Mononuclear cell (primary cell): Measurements from ENCODE around the gene CACNA2D3. TPM values are rescaled to one million over a fixed set of nuclear protein-coding genes. Genes with fewer than 3 reads are reported as not detected.

ENCODE experiments used
- H3K27me3 ChIP-seq: 2 replicates; pipeline ENCODE4 v1.6.0; 2011; ENCODE audit warnings: low read length, control low read depth; ENCODE audit not compliant: insufficient read depth
- H3K4me1 ChIP-seq: 2 replicates; pipeline ENCODE4 v1.5.1; 2011; ENCODE audit warnings: mild to moderate bottlenecking, low read length, control low read depth; ENCODE audit not compliant: insufficient read depth
- H3K4me3 ChIP-seq: 2 replicates; pipeline ENCODE4 v1.5.1; 2011; ENCODE audit warnings: mild to moderate bottlenecking, low read length, moderate library complexity
- H3K9me3 ChIP-seq: 2 replicates; pipeline ENCODE4 v1.5.1; 2011; ENCODE audit warnings: low read depth, mild to moderate bottlenecking, control low read depth, low read length
- total RNA-seq: library from RNA; depleted of rRNA; stranded (reverse); fragments of >200 nt; gene quantifications from one replicate; pipeline ENCODE4 v1.2.3, GENCODE V29; 2012

The CACNA2D3 gene
- total RNA-seq, 1 donor: 2.0 TPM

- no peaks in the 10 kb centered on the region for H3K4me1 ChIP-seq
- no peak overlapping the region for H3K4me3 ChIP-seq
- H3K27me3 ChIP-seq: no peaks in the 10 kb centered on the region
- no peaks in the 10 kb centered on the region for H3K9me3 ChIP-seq
Observed at GRCh38 chr3:54916732-54917131, 794.4 kb downstream of the CACNA2D3 start.

- Histone ChIP-seq H3K4me3 (no peak overlapping the region), H3K9me3 (no peaks in the 10 kb centered on the region)
Observed at GRCh38 chr3:54917174-54917573, 794.8 kb downstream of the CACNA2D3 start.

DNA sequence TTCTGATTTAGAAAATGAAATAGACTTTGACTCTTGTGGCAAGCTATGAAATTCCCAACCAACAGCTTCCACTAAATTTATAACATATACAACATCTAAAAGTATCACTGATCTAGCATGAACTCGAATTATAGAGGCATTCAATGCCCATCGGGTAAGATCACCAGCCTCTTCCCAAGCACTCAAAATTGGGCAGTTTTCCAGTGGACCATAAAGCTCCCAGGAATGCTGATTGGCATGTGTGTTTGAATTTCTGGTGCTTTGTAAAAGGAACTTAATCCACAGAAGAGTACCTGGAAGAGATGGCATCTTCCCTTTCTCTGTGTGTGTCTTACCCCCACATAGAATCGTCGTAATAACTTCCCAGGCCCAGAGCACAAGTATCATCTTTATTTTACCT, 795.5 kb downstream of the CACNA2D3 start:
- Histone ChIP-seq H3K4me3 (no peak overlapping the region), H3K27me3 (no peaks in the 10 kb centered on the region), H3K4me1 (no peaks in the 10 kb centered on the region), H3K9me3 (no peaks in the 10 kb centered on the region)

More at GRCh38 chr3:54917174-54917573, 794.8 kb downstream of the CACNA2D3 start:
- Histone ChIP-seq H3K27me3 (no peaks in the 10 kb centered on the region), H3K4me1 (no peaks in the 10 kb centered on the region)

- Histone ChIP-seq H3K9me3 (no peaks in the 10 kb centered on the region), H3K27me3 (no peaks in the 10 kb centered on the region), H3K4me3 (no peak overlapping the region), H3K4me1 (no peaks in the 10 kb centered on the region)
Observed at GRCh38 chr3:54918516-54918915, 796.2 kb downstream of the CACNA2D3 start.

GRCh38 chr3:54928046-54928770, 805.9 kb downstream of the CACNA2D3 start, which contains the start of gene LRTM1:
Gene LRTM1, minus strand, starts transcription at chr3:54928059. Its CDS starts 148 bp downstream, at chr3:54927911.
- Histone ChIP-seq H3K27me3 (no peaks in the 10 kb centered on the region), H3K4me1 (no peaks in the 10 kb centered on the region), H3K9me3 (no peaks in the 10 kb centered on the region), H3K4me3 (no peak within 1 kb of the TSS)

DNA sequence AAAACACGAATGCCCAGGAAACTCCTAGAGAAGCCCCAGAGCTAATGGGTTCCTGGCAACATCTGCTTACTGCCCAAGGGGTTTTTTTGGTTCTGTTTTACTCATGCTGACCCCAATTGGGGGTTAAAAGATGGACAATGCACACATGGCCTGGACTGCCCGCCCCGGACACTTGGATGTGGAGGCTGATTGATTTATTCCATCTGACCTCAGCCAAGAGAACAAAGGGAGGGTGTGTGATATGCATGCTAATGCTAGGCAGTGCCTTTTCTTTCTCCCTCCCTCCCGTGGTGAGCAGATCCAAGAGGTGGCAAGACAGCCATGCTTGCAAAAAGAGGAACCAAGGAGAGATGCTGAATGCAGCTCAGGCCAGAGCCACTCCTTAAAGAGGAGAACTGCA, 808.8 kb downstream of the CACNA2D3 start:
- Histone ChIP-seq H3K27me3 (no peaks in the 10 kb centered on the region), H3K4me3 (no peak overlapping the region), H3K9me3 (no peaks in the 10 kb centered on the region), H3K4me1 (no peaks in the 10 kb centered on the region)

DNA sequence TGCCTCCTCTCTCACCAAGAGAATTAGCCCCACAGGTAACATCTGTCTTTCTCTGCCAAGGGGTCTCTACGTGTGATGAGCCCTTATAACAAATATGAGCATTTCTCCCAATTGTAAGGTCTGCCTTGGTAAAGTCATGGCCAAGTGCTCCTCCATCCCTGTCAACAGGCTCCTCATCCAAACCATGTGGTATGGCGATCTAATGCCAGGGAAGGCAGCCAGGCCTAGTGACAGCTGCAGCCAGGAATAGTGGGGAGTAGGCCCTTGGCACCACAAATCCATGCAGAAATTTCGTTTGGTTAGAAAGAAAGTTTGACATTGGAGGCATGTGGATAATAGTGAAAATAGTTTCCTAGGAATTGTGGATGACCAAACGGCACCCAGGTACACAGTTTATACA, 810.3 kb downstream of the CACNA2D3 start:
- no peak overlapping the region for H3K4me3 ChIP-seq
- no peaks in the 10 kb centered on the region for H3K27me3 ChIP-seq
- no peaks in the 10 kb centered on the region for H3K4me1 ChIP-seq
- no peaks in the 10 kb centered on the region for H3K9me3 ChIP-seq

DNA sequence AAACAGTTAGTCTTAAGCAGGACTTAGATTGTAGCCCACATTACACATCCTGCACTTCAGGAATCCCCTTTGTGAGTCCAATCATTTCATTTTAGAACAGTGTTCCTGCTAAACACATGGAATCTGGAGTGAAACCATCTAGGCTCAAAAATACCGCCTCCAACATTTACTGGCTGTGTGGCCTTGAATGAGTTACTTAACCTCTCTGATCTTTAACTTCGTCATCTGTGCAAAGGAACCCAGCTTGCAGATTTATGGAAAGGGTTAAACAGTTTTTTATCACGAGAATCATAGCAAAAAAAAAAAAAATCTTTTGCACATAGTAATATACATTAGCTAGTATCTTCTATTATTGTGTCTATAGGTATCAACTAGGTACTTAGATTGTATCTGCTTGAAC, 813.5 kb downstream of the CACNA2D3 start:
- no peaks in the 10 kb centered on the region for H3K27me3 ChIP-seq

GRCh38 chr3:54936561-54936960, 814.2 kb downstream of the CACNA2D3 start:
- Histone ChIP-seq H3K27me3 (no peaks in the 10 kb centered on the region), H3K4me1 (no peaks in the 10 kb centered on the region), H3K4me3 (no peak overlapping the region), H3K9me3 (no peaks in the 10 kb centered on the region)

More for the DNA sequence above, 813.5 kb downstream of the CACNA2D3 start:
- H3K4me3 ChIP-seq: no peak overlapping the region
- no peaks in the 10 kb centered on the region for H3K4me1 ChIP-seq
- no peaks in the 10 kb centered on the region for H3K9me3 ChIP-seq

GRCh38 chr3:54939557-54940300, 817.4 kb downstream of the CACNA2D3 start:
- no peak overlapping the region for H3K4me3 ChIP-seq
- no peaks in the 10 kb centered on the region for H3K4me1 ChIP-seq
- H3K27me3 ChIP-seq: no peaks in the 10 kb centered on the region
- no peaks in the 10 kb centered on the region for H3K9me3 ChIP-seq

DNA sequence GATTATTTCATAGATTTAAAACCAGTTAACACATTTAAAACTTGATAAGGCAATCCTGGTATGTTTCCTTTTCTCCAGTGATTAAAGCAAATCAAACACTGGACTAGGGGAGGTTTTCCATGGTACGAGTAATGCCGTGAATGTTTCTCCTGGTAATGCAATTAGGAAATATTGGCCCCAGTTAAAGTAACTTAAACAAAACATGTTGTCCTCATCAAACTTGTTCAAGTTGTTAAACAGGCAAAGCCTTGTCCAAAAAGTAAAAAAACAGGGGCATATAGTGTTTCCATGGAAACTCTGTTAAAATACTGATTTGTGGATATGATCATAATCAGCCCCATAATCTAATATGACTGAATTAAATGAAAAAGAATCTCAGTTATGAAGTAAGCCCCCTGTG, 818.6 kb downstream of the CACNA2D3 start:
- H3K4me3 ChIP-seq: no peak overlapping the region
- no peaks in the 10 kb centered on the region for H3K9me3 ChIP-seq
- H3K27me3 ChIP-seq: no peaks in the 10 kb centered on the region
- no peaks in the 10 kb centered on the region for H3K4me1 ChIP-seq

DNA sequence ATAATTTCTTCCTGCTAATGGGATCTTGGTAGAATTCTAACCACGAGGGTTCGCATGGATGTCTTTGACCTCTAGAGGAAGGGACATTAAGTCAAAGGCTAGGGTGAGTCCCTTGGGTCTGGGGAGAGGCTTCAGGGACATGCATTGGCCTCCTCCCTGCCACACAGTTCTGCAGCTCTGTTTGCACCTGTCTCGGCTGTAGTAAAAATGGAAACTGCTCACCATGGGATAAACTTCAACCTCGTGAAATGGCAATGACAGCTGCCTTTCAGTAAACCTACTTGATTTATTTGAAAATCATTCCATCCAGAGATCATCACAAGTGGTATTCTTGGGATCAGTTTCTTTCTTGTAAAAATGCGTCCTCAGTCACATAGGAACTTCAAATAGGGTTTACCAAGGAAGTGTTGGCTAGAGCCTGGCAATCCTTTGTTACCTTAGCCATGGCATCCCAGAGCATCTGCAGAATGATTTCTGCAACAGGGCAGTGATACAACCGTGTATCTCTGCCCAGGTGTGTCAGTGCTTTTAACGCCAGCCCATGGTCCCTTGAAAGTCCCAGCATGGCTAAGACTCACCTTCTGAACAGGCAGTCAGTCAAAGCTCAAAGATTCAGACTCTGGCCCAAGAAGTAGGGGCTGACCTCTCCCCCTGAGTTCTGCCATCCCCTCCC, 819.5 kb downstream of the CACNA2D3 start:
- Histone ChIP-seq H3K9me3 (no peaks in the 10 kb centered on the region), H3K4me1 (no peaks in the 10 kb centered on the region), H3K27me3 (no peaks in the 10 kb centered on the region), H3K4me3 (no peak overlapping the region)

- no peaks in the 10 kb centered on the region for H3K27me3 ChIP-seq
- H3K4me3 ChIP-seq: no peak overlapping the region
- H3K4me1 ChIP-seq: no peaks in the 10 kb centered on the region
- no peaks in the 10 kb centered on the region for H3K9me3 ChIP-seq
Observed at GRCh38 chr3:54949491-54950044, 827.2 kb downstream of the CACNA2D3 start.

- Histone ChIP-seq H3K4me1 (no peaks in the 10 kb centered on the region), H3K9me3 (no peaks in the 10 kb centered on the region), H3K27me3 (no peaks in the 10 kb centered on the region), H3K4me3 (no peak overlapping the region)
Observed at GRCh38 chr3:54950391-54951003, 828.1 kb downstream of the CACNA2D3 start.

DNA sequence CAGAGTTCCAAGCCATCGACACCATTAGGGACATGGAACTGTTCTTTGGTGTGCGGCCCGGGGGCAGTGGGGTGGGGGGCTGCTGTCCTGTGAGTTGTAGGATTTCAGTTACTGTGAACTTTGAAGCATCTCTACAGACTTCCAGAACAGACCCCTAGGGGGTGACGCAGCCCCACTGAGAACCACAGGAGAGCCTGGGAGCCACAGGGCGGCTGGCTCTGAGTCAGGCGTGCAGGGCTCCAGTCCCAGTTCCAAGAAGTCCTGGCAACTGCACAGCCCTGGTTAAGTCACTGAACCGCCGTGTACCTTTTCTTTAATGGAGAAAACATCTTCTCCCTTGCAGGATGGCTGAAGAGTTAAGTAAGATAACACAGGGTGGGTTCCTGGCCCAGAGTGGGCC, 829.1 kb downstream of the CACNA2D3 start:
- H3K27me3 ChIP-seq: no peaks in the 10 kb centered on the region
- H3K9me3 ChIP-seq: no peaks in the 10 kb centered on the region
- H3K4me3 ChIP-seq: no peak overlapping the region
- H3K4me1 ChIP-seq: no peaks in the 10 kb centered on the region
